Thoracic aorta (tissue), 2 donors: Measurements from ENCODE around the gene RELN. TPM values are rescaled to one million over a fixed set of nuclear protein-coding genes. Genes with fewer than 3 reads are reported as not detected.

Source experiments
- ATAC-seq: fragments of 150-250 bp; one replicate; pipeline ENCODE4 v1.8.0; 2017; ENCODE audit warnings: low read depth; ENCODE audit not compliant: insufficient number of reproducible peaks, low FRiP score
- DNase-seq: peaks from one replicate; pipeline ENCODE4 v3.0.0-alpha.2; 2020; ENCODE audit warnings: low spot score
- H3K27ac ChIP-seq, 2 donors: fragments of 200-600 bp; sonication (generic); 1 replicate in 1 of 2; 2 replicates in 1 of 2; pipeline ENCODE4 v1.5.1; 2016; ENCODE audit warnings: mild to moderate bottlenecking in 2 of 2, moderate library complexity in 2 of 2
- H3K27me3 ChIP-seq: fragments of 200-600 bp; sonication (generic); replicated peaks from 2 replicates; pipeline ENCODE4 v1.6.0; 2016; ENCODE audit warnings: mild to moderate bottlenecking; ENCODE audit not compliant: insufficient read depth
- H3K36me3 ChIP-seq: fragments of 200-600 bp; sonication (generic); one replicate; pipeline ENCODE4 v1.5.1; 2016
- H3K4me1 ChIP-seq, 2 donors: fragments of 200-600 bp; sonication (generic); 1 replicate in 1 of 2; 2 replicates in 1 of 2; pipeline versions ENCODE4 v1.5.1 to v1.6.0; 2016; ENCODE audit warnings: low read depth in 2 of 2, mild to moderate bottlenecking in 1 of 2; ENCODE audit not compliant: control insufficient read depth in 1 of 2
- H3K4me3 ChIP-seq: fragments of 200-600 bp; sonication (generic); 2 replicates; pipeline ENCODE4 v1.5.1; 2016; ENCODE audit warnings: mild to moderate bottlenecking
- H3K9me3 ChIP-seq: fragments of 200-600 bp; sonication (generic); 2 replicates; pipeline ENCODE4 v1.5.1; 2016
- total RNA-seq, 2 donors: library from RNA; depleted of rRNA; stranded (reverse); fragments of >200 nt; gene quantifications; one replicate each; pipeline versions ENCODE4 v1.1.0 to v1.2.3, GENCODE V29; 2016
- TF ChIP-seq, protein P1 (sequence below): fragments of 200-600 bp; sonication (generic); IDR thresholded peaks from one replicate; pipeline ENCODE4 v1.5.1; 2019; ENCODE audit warnings: antibody characterized with exemption

Gene RELN
- total RNA-seq, 2 donors from 2014 or later: 0.49 to 5.1 TPM

GRCh38 chr7:103888603-103889153, 100.8 kb downstream of the RELN start:
- H3K27me3 ChIP-seq: no peaks in the 10 kb centered on the region
- TF ChIP-seq, protein P1, sequence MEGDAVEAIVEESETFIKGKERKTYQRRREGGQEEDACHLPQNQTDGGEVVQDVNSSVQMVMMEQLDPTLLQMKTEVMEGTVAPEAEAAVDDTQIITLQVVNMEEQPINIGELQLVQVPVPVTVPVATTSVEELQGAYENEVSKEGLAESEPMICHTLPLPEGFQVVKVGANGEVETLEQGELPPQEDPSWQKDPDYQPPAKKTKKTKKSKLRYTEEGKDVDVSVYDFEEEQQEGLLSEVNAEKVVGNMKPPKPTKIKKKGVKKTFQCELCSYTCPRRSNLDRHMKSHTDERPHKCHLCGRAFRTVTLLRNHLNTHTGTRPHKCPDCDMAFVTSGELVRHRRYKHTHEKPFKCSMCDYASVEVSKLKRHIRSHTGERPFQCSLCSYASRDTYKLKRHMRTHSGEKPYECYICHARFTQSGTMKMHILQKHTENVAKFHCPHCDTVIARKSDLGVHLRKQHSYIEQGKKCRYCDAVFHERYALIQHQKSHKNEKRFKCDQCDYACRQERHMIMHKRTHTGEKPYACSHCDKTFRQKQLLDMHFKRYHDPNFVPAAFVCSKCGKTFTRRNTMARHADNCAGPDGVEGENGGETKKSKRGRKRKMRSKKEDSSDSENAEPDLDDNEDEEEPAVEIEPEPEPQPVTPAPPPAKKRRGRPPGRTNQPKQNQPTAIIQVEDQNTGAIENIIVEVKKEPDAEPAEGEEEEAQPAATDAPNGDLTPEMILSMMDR: no peak
- ATAC-seq: no peak
- no peaks in the 10 kb centered on the region for H3K4me1 ChIP-seq
- H3K9me3 ChIP-seq: no peaks in the 10 kb centered on the region
- no peak for DNase-seq
- H3K36me3 ChIP-seq: no peaks in the 10 kb centered on the region
- H3K27ac ChIP-seq: no peak overlapping the region
- no peak overlapping the region for H3K4me3 ChIP-seq

DNA sequence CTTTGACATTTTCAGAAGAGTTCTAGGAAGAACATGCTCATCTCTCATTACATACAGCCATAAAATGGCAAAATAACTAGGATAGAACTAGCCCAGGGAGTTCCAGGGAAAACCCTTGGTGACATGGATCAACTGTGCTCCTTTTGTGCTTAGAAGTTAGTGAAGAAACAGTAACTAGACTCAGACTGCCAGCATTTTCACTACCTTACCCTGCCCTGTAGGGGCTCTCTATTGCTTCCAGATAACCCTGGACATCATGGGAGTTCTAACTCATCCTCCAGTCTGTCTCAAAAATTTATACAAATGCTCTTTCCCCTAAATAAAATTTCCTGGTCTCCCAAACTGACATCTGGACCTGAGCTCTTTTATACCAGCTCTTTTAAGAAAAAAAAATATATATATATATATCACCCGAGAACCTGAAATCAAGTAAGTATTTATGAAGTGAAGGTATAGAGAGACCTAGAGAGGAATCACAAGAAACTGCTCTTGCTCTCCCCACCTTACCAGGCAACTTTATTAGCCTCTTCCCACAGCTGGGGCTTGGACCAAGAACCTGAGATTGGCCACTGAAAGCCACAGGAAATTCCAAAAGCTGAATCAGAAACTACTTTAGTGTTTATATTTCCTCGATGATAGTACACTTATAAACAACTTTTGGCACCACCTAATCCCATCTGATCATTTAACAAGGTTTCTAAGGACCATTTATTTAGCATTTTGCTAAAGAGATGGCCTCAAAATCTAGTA, 101.4 kb downstream of the RELN start:
- Histone ChIP-seq H3K36me3 (no peaks in the 10 kb centered on the region), H3K4me3 (no peak overlapping the region), H3K27me3 (no peaks in the 10 kb centered on the region), H3K9me3 (no peaks in the 10 kb centered on the region), H3K4me1 (no peaks in the 10 kb centered on the region), H3K27ac (no peak overlapping the region)
- TF ChIP-seq, protein P1: no peak
- no peak for DNase-seq
- ATAC-seq: no peak

- ATAC-seq (no peak), DNase-seq (no peak)
- Histone ChIP-seq H3K27ac (no peak overlapping the region), H3K9me3 (no peaks in the 10 kb centered on the region), H3K36me3 (no peaks in the 10 kb centered on the region), H3K27me3 (no peaks in the 10 kb centered on the region), H3K4me3 (no peak overlapping the region), H3K4me1 (no peaks in the 10 kb centered on the region)
- TF ChIP-seq, protein P1: no peak
Observed at GRCh38 chr7:103887050-103887449, 102.4 kb downstream of the RELN start.

DNA sequence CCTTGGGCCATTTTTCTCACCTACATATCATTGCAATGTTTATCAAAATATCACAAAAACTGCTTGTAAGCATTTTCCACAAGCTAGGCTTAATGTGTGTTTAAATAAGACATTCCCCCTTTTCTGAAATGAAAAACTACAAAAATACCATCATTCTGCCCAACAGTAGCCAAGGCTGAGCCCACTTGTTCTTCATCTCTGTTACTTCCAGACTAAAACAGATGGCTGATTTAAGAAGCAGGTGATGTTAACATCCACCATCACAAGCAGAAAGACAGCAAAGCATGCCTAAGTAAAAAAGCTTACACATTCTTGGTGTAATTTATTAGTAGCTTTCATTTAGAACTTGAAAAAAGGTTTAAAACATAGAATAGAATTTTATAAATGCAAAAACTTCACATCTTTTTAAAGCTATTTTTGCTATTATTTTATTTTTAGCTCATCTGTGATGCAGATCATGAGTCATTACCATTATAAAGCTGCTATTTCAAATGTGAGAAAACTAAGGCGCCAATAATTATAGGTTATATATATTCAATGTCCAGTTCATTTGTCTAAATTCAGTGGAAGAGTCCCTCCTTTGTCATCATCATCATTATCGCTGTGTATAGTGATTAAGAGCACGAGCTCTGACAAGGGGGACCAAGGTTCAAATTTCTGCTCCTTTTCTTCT, 109.4 kb downstream of the RELN start:
- ATAC-seq: no peak
- TF ChIP-seq, protein P1: no peak
- H3K9me3 ChIP-seq: no peaks in the 10 kb centered on the region

DNA sequence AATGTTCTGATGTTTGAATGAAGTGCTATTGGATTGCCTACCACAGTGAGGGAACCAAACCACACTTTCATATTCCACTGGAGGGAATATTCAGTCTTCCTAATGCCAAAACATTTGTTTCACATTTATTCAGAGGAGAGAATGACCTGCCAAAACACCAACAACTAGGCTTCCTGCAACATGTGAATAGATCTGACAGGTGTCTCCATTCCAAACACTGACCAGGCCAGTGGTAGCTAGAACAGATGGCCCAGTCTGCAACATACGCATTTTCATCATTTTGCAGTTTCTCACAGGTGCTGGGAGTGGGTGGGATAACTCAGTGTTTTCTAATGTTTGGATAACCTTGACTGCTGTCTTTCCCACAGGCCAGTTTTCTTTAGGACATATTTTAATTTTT, 110.0 kb downstream of the RELN start:
- ATAC-seq (no peak), DNase-seq (no peak)
- no peak overlapping the region for H3K27ac ChIP-seq
- TF ChIP-seq, protein P1: no peak
- no peaks in the 10 kb centered on the region for H3K36me3 ChIP-seq
- no peaks in the 10 kb centered on the region for H3K4me1 ChIP-seq
- H3K9me3 ChIP-seq: no peaks in the 10 kb centered on the region
- no peaks in the 10 kb centered on the region for H3K27me3 ChIP-seq
- no peak overlapping the region for H3K4me3 ChIP-seq

More for the DNA sequence above, 109.4 kb downstream of the RELN start:
- Histone ChIP-seq H3K27ac (no peak overlapping the region), H3K4me3 (no peak overlapping the region), H3K4me1 (no peaks in the 10 kb centered on the region), H3K36me3 (no peaks in the 10 kb centered on the region), H3K27me3 (no peaks in the 10 kb centered on the region)
- no peak for DNase-seq
